ENCODE measurements around the gene PLVAP.

GRCh38 chr19:17334414-17335409 is 42.4 kb downstream of the PLVAP start, which contains the start of gene ANO8:
- TF ChIP-seq SIN3A (IDR thresholded peaks at IDR 0.05; ENCODE audit: borderline replicate concordance, insufficient read depth, low read depth, low read length) (no peak; the same call in 1 of the 2 replicates), POLR2AphosphoS5 (IDR thresholded peaks at IDR 0.05; ENCODE audit: low read depth, low read length) (peak; percentile 31; the same call in 1 of the 2 replicates)
- TF ChIP-seq, protein P1, sequence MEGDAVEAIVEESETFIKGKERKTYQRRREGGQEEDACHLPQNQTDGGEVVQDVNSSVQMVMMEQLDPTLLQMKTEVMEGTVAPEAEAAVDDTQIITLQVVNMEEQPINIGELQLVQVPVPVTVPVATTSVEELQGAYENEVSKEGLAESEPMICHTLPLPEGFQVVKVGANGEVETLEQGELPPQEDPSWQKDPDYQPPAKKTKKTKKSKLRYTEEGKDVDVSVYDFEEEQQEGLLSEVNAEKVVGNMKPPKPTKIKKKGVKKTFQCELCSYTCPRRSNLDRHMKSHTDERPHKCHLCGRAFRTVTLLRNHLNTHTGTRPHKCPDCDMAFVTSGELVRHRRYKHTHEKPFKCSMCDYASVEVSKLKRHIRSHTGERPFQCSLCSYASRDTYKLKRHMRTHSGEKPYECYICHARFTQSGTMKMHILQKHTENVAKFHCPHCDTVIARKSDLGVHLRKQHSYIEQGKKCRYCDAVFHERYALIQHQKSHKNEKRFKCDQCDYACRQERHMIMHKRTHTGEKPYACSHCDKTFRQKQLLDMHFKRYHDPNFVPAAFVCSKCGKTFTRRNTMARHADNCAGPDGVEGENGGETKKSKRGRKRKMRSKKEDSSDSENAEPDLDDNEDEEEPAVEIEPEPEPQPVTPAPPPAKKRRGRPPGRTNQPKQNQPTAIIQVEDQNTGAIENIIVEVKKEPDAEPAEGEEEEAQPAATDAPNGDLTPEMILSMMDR (IDR thresholded peaks at IDR 0.05), result no peak
- TF ChIP-seq, protein P2, sequence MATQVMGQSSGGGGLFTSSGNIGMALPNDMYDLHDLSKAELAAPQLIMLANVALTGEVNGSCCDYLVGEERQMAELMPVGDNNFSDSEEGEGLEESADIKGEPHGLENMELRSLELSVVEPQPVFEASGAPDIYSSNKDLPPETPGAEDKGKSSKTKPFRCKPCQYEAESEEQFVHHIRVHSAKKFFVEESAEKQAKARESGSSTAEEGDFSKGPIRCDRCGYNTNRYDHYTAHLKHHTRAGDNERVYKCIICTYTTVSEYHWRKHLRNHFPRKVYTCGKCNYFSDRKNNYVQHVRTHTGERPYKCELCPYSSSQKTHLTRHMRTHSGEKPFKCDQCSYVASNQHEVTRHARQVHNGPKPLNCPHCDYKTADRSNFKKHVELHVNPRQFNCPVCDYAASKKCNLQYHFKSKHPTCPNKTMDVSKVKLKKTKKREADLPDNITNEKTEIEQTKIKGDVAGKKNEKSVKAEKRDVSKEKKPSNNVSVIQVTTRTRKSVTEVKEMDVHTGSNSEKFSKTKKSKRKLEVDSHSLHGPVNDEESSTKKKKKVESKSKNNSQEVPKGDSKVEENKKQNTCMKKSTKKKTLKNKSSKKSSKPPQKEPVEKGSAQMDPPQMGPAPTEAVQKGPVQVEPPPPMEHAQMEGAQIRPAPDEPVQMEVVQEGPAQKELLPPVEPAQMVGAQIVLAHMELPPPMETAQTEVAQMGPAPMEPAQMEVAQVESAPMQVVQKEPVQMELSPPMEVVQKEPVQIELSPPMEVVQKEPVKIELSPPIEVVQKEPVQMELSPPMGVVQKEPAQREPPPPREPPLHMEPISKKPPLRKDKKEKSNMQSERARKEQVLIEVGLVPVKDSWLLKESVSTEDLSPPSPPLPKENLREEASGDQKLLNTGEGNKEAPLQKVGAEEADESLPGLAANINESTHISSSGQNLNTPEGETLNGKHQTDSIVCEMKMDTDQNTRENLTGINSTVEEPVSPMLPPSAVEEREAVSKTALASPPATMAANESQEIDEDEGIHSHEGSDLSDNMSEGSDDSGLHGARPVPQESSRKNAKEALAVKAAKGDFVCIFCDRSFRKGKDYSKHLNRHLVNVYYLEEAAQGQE (IDR thresholded peaks at IDR 0.05; ENCODE audit: insufficient read depth in 1 of 2, low read depth in 2 of 2, low read length in 1 of 2), result no peak
